Esophagus mucosa (tissue), 1 donor: ENCODE results near the gene IL1A. TPM values are rescaled to one million over a fixed set of nuclear protein-coding genes. Genes with fewer than 3 reads are reported as not detected.

Experiments
- ATAC-seq: fragments of 200-7000 bp; cut with Tn5 transposase; one replicate; pipeline ENCODE4 v1.9.1; 2020
- total RNA-seq: library from RNA; stranded (reverse); gene quantifications from one replicate; pipeline ENCODE4 v1.2.4, GENCODE V29; 2023
- donor health status: DM: yes; HTN: yes; CAD: no.

Gene IL1A
- total RNA-seq, 1 donor from 2014 or later: 9.4 TPM

GRCh38 chr2:112792419-112792818 lies 8.1 kb upstream of the IL1A start:
- no peak for ATAC-seq

GRCh38 chr2:112791693-112792230 lies 7.5 kb upstream of the IL1A start:
- no peak for ATAC-seq

- no peak for ATAC-seq
Measured at GRCh38 chr2:112791019-112791418, 6.7 kb upstream of the IL1A start.

- ATAC-seq: no peak
Measured at GRCh38 chr2:112790305-112790704, 6.0 kb upstream of the IL1A start.

GRCh38 chr2:112789186-112789585 lies 4.9 kb upstream of the IL1A start:
- no peak for ATAC-seq

GRCh38 chr2:112788653-112789052 lies 4.4 kb upstream of the IL1A start:
- no peak for ATAC-seq

GRCh38 chr2:112787729-112788393 lies 3.6 kb upstream of the IL1A start:
- no peak for ATAC-seq

GRCh38 chr2:112787294-112787693 lies 3.0 kb upstream of the IL1A start:
- no peak for ATAC-seq

GRCh38 chr2:112783187-112783714 lies 1.0 kb downstream of the IL1A start:
- ATAC-seq: no peak

GRCh38 chr2:112782234-112782799 lies 2.0 kb downstream of the IL1A start:
- no peak for ATAC-seq

- no peak for ATAC-seq
Measured at GRCh38 chr2:112779598-112779997, 4.7 kb downstream of the IL1A start.

GRCh38 chr2:112777036-112777435 lies 7.3 kb downstream of the IL1A start:
- ATAC-seq: no peak

GRCh38 chr2:112776113-112776512 lies 8.2 kb downstream of the IL1A start:
- ATAC-seq: no peak

- ATAC-seq: no peak
Measured at GRCh38 chr2:112774536-112775285, 9.6 kb downstream of the IL1A start.

GRCh38 chr2:112773556-112773955 lies 10.7 kb downstream of the IL1A start:
- ATAC-seq: no peak

GRCh38 chr2:112772911-112773475 lies 11.3 kb downstream of the IL1A start:
- ATAC-seq: no peak

GRCh38 chr2:112772322-112772721 lies 12.0 kb downstream of the IL1A start:
- ATAC-seq: no peak

GRCh38 chr2:112768432-112768831 lies 15.9 kb downstream of the IL1A start:
- no peak for ATAC-seq

- no peak for ATAC-seq
Measured at GRCh38 chr2:112767693-112768330, 16.5 kb downstream of the IL1A start.

GRCh38 chr2:112765251-112765650 lies 19.0 kb downstream of the IL1A start:
- peak; percentile 6 for ATAC-seq

- ATAC-seq: peak; percentile 98
Measured at GRCh38 chr2:112764071-112765044, 19.9 kb downstream of the IL1A start, which contains the start of gene CKAP2L. CKAP2L (minus strand) TSS chr2:112764609; CDS start chr2:112764598, 11 bp downstream.
